GM12872 (cell line): ENCODE results near the gene DTWD2.

Source experiments
- TF ChIP-seq, protein P1 (sequence below): IDR thresholded peaks from 3 replicates; pipeline ENCODE4 v1.5.1; 2011; ENCODE audit warnings: low read depth, mild to moderate bottlenecking, low read length, moderate library complexity; ENCODE audit not compliant: insufficient read depth

The DTWD2 gene

DNA sequence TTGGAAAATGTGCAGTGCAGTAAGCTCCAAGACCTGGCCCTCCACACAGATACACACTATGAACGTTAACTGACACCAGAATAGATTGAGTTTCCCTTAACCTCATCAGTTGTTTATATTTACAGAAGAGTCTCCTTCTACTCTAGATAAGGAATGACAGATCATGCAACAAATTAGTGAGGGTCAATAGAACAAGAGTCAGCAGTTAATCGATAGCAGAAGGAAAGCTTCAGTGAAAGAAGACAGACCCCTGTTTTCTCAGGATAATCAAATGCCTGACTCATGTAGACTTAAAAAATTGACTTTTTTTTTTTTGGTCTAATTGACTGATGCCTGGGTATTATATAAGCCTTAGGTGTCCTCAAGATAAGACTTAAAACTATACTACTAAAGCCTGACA lies 179.9 kb downstream of the DTWD2 start:
- TF ChIP-seq, protein P1, sequence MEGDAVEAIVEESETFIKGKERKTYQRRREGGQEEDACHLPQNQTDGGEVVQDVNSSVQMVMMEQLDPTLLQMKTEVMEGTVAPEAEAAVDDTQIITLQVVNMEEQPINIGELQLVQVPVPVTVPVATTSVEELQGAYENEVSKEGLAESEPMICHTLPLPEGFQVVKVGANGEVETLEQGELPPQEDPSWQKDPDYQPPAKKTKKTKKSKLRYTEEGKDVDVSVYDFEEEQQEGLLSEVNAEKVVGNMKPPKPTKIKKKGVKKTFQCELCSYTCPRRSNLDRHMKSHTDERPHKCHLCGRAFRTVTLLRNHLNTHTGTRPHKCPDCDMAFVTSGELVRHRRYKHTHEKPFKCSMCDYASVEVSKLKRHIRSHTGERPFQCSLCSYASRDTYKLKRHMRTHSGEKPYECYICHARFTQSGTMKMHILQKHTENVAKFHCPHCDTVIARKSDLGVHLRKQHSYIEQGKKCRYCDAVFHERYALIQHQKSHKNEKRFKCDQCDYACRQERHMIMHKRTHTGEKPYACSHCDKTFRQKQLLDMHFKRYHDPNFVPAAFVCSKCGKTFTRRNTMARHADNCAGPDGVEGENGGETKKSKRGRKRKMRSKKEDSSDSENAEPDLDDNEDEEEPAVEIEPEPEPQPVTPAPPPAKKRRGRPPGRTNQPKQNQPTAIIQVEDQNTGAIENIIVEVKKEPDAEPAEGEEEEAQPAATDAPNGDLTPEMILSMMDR: no peak

DNA sequence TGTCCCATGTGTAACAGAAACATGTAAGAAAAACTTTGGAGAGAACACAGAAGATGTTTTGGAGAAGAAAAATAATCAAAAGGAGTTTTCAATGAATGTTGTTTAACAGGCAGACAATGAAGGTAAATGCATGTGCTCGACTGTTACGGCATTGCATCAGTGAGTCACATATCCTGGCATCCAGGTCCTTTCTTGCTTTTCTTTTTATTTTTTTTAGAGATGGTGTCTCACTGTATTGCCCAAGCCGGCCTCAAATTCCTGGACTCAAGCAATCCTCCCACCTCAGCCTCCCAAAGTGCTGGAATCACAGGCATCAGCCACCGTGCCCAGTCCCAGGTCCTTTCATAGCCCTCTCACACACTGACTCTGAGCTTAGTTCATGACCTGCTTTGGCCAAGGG lies 181.8 kb downstream of the DTWD2 start:
- TF ChIP-seq, protein P1: no peak

DNA sequence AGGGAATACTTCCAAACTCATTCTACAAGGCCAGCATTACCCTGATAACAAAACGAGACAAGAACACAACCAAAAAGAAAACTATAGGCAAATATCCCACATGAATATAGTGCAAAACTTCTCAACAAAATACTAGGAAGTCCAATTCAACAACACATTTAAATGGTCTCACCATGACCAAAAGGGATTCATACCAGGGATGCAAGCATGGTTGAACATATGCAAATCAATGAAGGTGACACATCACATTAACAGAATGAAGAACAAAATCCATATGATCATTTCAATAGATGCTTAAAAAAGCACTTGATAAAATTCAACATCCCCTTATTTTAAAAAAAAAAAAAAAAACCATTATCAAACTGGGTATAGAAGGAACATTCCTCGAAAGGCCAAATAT lies 186.0 kb downstream of the DTWD2 start:
- TF ChIP-seq, protein P1: no peak

DNA sequence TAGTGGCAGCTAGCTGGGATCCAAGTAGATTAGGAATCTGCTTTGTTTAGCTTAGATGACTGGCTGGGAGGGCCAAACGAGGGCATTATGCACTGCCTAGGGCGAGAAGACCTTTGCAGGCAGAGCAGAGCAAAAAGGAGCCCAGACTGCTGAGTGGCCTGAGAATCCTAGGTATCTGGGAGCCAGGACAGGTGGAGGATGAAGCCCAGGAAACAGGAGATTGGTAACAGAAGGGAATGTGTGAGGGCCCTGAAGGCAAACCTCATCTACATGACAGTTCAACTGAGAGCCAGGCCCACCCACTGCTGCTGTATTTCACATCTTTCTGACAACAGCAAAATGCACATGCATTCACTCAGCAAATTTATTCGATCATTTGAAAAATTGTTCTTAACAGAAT lies 192.3 kb downstream of the DTWD2 start:
- TF ChIP-seq, protein P1: no peak

DNA sequence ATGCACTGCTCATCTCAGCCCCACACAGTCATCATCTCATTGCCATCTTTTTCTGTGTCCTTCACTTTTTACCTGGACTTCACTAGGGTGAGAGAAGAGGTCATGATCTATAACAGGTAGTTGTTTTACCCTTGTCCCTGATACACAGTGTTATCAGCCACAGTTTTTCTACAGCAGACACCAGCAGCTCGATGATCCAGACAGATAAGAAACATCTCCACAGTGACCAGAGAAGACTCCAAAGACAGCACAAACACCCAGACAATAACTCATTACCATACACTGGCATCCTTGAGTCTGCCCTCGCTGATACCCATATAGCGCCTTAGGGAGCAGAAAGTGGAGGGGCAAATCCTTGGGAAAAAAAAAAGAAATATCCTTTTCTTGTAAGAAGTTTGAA lies 194.1 kb downstream of the DTWD2 start:
- TF ChIP-seq, protein P1: no peak

DNA sequence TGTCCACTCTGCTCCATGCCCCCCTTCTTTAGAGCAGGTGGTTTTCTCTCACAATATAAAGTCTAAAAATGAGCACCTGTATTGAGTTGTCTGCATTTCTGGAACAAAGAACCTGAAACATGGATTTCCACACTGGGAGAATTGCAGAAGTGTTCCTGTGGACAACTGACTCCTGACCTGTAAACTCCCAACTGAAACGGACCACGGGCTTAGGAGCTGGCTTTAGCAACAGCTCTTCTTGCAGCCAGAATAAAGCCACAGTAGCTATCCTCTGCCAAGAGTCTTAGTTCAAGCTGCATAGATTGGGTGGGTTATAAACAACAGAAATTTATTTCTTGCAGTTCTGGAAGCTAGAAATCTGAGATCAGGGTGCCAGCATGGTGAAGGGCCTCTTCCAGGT lies 194.7 kb downstream of the DTWD2 start:
- TF ChIP-seq, protein P1: no peak

DNA sequence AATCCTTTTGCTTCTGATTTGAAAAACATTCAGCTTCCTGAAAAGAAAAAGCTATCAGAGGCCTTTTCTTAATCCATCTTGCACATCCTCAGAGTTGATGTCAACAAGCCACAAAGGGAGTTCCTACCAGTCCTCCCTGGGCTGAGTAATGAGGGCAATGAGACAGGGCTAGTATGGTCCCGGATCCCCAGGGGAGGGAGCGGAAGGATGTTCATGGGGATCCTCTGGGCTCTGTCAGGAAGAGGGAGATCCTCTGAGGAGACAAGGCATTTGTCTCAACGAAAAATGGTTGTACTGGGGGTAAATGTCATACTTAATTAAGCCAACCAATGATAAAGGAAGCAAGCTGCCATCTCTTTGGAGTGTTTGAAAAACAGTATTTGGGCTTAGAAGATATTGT lies 195.3 kb downstream of the DTWD2 start:
- TF ChIP-seq, protein P1: no peak
